Kidney tubule cell (primary cell): ENCODE results near the gene TSHB.
"Not testable (repeated sequence)": the region's sequence is repeated elsewhere in the genome, so short reads cannot be mapped to it uniquely, and the experiment has no call there.

ENCODE experiments used
- DNase-seq: peaks from one replicate; pipeline ENCODE4 v3.0.0-alpha.2; 2018; ENCODE audit warnings: low spot score

The TSHB gene

DNA sequence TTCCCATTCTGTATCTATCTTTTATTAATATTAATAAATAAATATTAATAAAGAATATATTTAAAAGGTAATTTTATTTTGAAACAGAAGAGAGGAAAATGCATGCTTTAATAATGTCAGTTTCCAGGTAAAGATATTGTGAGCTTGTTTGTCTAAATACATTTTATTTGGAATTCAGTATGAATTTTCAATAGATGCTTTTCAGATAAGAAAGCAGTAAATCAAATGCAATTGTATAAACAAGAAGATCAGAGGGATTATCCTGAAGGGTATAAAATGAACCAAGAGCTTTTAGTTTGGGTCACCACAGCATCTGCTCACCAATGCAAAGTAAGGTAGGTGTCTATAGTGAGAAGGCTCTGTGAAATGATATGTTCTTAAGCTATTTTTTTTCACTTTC is at the start of gene TSHB:
Gene TSHB (plus strand): TSS at position 301 of the 400 bp plus-strand sequence. CDS start 3,537 bp downstream, outside the sequence.
- DNase-seq: no peak

DNA sequence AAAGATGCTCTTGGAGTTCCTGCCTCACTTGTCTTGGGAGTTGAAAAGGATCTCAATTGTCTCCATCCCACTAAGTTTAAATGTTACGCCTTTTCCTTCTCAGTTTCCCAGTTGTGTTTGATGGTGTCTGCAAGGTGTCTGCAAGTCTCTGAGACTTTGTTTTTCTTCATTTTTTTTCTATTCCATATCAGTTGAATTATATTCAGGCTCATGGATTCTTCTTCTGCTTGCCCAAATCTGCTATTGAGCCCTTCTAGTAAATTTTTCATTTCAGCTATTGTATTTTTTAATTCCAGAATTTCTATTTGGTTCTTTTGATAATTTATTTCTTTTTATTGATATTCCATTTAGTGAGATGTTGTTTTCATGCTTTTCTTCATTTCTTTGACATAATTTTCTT is 47.4 kb upstream of the TSHB start:
- no peak for DNase-seq

GRCh38 chr1:114986286-114986685 is 43.3 kb upstream of the TSHB start:
- no peak for DNase-seq

DNA sequence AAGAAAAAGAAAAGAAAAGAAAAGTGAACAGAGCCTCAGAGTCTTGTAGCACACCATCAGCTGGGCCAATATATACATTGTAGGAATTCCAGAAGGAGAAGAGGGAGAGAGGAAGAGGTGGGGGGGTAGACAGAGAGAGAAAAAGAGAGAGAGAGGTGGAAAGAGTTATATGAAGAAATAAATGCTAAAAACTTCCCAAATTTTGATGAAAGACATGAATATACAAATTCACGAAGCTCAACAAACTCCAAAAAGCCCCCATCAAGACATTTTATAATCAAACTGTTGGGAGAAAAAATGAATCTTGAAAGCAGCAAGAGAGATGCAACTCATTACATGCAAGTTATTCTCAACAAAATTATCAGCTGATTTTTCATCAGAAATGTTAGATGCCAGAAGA is 41.5 kb upstream of the TSHB start:
- DNase-seq: no peak

- no peak for DNase-seq
These were observed 31.9 kb upstream of the TSHB start for GRCh38 chr1:114997510-114998289.

- peak; percentile 9 for DNase-seq
These were observed 23.4 kb upstream of the TSHB start for GRCh38 chr1:115006191-115006590.

- no peak for DNase-seq
These were observed 17.6 kb upstream of the TSHB start for GRCh38 chr1:115012006-115012405.

DNA sequence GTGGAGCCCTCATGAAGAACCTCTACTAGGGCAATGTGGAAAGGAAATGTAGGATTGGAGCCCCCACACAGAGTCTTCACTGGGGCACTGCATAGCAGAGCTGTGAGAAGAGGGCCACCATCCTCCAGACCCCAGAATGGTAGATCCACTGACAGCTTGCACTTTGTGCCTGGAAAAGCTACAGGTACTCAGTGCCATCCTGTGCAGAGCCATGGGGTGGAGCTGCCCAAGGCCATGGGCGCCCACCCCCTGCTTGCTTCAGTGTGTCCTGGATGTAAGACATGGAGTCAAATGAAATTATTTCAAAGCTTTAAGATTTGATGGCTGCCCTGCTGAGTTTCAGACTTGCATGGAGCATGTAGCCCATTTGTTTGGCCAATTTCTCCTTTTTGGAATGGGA is 17.2 kb upstream of the TSHB start:
- no peak for DNase-seq

GRCh38 chr1:115013792-115014191 is 15.8 kb upstream of the TSHB start:
- DNase-seq: no peak

DNA sequence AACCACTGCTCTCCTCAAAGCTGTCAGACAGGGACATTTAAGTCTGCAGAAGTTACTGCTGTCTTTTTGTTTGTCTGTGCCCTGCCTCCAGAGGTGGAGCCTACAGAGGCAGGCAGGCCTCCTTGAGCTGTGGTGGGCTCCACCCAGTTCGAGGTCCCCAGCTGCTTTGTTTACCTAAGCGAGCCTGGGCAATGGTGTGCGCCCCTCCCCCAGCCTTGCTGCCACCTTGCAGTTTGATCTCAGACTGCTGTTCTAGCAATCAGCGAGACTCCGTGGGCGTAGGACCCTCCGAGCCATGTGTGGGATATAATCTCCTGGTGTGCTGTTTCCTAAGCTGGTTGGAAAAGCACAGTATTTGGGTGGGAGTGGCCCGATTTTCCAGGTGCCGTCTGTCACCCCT is 10.1 kb upstream of the TSHB start:
- DNase-seq: not testable (repeated sequence)

DNA sequence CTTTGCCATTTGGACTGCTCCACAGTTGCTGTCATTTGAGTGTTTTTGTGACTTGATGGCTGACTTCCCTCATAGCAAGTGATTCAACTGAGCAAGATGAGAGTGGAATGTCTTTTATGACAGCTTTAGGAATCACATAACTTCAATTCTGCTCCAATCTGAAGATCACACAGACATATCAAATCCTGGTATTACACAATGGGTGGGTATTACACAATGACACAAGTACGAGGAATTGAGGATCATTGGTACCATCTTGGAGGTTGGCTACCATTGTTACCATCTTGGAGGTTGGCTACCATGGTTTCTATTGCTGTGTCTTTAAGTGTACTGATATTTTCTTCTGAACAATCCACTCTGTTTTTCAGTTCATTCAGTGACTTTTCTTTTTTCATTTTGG is 8.5 kb upstream of the TSHB start:
- no peak for DNase-seq

GRCh38 chr1:115023593-115023992 is 6.0 kb upstream of the TSHB start:
- DNase-seq: no peak

- no peak for DNase-seq
These were observed 2.0 kb downstream of the TSHB start for GRCh38 chr1:115031595-115031994.

GRCh38 chr1:115035652-115036051 is 6.0 kb downstream of the TSHB start:
- no peak for DNase-seq

GRCh38 chr1:115036814-115037507 is 7.3 kb downstream of the TSHB start:
- no peak for DNase-seq

DNA sequence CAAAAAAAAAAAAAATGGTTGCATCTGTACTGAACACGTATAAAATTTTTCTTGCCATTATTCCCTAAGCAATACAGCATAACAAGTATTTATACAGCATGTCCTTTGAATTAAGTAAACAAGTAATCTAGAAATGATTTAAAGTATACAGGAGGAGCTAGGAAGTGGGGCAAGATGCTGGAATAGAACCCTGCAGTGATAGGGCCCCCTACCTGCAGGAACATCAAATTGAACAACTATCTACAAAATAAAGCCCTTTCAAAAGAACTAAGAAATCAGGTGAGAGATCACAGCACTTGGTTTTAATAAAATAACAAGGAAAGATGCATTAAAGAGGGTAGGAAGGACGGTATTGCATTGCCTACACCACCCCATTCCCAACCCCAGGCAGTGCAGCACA is 10.9 kb downstream of the TSHB start:
- DNase-seq: no peak

DNA sequence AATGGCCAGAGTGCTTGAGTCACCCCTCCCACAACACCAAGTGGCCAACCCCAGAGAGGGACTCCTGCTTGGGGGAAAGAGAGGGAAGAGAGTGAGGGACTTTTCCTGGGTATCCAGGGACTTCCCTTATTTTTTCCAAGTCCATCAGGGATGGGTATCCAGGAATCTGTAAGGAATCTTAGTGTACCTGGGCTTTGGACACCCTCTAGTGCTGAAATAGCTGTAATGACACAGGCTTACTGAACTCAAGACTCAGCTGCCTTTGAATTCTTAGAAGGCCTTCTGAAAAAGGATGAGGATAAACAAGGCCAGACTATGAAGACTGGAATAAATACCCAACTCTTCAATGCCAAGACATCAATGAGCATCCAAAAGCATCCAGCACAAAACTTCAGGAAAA is 12.0 kb downstream of the TSHB start:
- DNase-seq: peak; percentile 44

- no peak for DNase-seq
These were observed 17.1 kb downstream of the TSHB start for GRCh38 chr1:115046751-115047150.

DNA sequence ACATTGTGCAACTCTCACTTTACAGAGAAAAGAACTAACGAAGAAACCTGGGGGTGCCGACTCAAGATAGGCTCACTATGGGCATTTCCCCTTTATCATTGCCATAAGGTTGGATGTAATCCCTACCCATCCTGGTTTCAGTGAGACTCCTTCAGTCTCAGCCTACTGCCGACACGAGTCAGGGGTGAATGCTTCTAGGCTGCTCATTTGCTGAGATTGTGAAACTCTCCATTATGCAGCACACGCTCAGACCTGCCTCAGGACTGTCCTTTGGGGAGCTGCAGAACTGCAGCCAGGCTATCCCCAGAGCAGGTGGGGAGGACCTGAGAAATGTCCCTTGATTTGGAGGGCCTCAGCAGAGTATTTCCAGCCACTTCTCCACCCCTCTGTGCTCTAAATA is 22.2 kb downstream of the TSHB start:
- DNase-seq: no peak

DNA sequence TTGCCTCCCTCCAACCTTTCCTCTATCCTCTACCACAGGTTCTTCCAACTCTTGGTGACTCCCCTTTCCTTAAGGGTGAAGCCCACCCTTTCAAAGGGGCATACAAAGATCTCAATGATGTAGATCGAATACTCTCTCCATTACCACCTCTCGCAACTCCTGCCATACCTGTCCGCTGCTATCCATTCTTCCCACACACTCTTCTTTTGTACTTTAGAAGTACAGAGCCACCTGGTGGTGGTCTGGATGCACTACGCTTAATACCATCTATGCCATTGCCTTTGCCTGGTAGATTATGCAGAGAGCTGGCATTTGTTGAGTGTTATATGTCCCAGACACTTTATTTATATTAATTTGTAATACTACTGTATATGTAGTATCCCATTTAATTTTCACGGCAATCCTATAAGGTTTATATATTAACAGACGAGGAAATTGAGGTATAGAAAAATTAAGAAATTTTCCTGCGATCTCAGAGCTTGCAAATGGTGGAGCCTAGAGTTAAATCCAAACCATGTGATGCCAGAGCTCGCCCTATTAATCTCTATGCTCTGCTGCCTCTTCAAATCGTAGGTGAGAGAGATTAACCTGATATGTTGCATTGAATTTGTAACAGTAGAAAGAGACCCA is 22.9 kb downstream of the TSHB start:
- DNase-seq: peak; percentile 73

- DNase-seq: peak; percentile 98
These were observed 26.8 kb downstream of the TSHB start for GRCh38 chr1:115056395-115056798.

- no peak for DNase-seq
These were observed 28.1 kb downstream of the TSHB start for GRCh38 chr1:115057661-115058254.

DNA sequence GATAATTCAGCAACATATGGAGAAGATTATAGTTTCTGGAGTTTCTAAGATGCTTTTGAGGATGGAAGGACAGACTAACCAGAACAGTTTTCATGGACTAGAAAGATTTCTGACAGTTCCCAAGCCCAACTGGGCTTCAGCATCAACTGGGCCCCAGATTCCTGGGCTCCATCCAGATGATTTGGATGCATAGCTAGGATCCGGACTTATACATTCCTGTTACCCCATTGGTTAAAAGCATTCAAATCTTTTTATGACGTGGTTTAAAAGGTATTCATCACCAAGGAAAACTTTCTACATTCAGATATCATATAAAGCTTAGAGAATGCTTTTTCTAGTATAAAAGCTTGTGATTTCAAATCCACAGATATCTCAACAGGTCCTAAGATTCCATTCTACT is 29.7 kb downstream of the TSHB start:
- no peak for DNase-seq
